HG03558 (cell line): ENCODE data around the gene MAPK11.
A peak's percentile ranks its signal among the peaks of the same experiment; 100 is the strongest.

Source experiments
- ATAC-seq: cut with Tn5 transposase; IDR thresholded peaks from one replicate; pipeline ENCODE4 v1.9.1; 2021; ENCODE audit warnings: moderate number of reproducible peaks; ENCODE audit not compliant: unreplicated experiment; ENCODE audit errors: extremely low read depth

Gene MAPK11

DNA sequence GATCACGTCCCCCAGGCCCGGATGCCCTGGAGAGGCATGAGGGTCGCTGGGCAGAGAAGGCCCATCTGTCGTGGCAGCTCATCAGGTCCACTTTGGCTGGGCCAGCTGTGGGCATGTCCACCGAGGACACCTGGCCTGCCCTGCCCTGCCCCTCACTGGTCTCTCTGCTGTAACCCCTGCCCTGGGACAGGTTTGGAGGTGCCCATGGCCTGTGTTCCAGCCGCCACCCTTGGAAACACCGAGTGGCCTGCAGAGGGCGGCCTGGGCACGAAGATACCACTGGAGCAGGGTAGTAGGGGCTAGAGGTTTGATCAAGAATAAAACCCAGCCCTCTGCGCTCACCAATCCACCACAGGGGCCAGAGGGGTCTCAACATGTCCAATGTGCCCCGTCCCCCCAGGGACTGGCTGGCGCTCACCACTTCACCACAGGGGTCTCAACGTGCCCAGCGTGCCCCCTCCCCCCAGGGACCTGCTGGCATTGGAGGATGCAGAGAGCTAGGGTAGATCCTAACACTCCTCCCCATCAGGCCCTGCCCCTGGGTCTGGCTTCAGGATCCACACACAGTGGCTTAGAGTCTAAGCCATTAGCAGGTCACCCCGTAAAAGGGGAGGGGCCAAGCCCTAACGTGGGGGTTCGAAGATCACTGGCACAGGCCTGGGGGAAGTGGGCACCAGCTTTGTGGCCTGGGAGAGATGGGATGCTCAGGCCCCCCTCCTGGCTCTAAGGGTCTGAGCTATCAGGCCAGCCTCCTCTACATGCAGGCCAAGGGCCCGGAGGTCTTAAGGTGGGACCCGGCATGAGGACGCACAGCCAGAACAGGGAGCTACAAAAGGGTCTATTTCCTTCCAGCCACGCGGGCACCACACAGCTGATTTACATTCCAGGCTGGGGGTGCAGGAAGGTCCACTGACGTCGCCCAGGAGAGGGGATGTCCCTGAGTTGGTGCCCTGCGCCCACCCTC lies 17.8 kb downstream of the MAPK11 start:
- ATAC-seq, result no peak

DNA sequence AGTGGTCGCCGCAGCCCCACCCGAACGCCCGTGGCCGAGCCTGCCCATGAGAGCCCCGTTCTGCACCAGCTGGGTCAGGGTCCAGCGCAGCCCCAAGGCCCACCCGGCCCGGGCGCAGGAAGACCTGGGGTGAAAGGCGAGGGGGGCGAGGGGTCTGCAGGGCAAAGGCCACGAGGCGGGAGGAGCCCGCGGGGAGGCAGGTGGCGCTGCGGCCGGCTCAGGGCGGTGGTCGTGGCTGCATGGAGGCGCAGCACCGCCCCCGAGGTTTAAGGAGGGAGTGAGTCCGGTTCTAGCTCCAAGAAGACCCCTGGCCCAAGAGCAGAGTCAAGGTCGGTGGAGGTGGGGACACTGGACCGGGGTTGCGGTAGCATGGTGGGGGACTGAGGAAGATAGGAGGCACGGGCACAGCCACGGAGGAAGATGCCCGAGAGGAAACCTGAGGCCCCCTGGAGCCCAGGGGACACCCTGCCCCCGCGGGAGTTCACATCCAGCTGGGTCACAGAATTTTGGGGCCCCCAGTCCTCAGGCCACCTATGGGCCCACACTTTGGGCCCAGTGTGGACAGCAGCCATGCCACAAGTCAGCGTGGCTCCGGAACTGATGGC lies 18.6 kb downstream of the MAPK11 start:
- ATAC-seq, result no peak

GRCh38 chr22:50250555-50251476 lies 19.4 kb downstream of the MAPK11 start, which contains the start of gene HDAC10:
HDAC10 (minus strand) TSS chr22:50251265; CDS start chr22:50251032, 233 bp downstream.
- no peak for ATAC-seq

DNA sequence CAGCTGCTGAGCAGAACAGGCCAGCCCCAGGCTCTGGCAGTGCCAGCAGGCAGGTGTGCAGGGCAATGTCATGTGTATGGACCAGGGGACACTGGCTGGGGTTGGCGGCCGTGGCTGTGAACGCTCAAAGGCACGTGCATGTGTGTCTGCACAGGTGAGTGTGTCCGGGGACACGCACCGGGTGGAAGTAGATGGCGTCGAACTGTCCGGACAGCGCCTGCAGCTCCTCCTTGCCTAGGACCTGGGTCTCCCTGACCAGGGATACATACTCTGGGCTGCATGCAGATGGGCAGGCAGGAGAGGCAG lies 20.0 kb downstream of the MAPK11 start:
- ATAC-seq, result no peak

DNA sequence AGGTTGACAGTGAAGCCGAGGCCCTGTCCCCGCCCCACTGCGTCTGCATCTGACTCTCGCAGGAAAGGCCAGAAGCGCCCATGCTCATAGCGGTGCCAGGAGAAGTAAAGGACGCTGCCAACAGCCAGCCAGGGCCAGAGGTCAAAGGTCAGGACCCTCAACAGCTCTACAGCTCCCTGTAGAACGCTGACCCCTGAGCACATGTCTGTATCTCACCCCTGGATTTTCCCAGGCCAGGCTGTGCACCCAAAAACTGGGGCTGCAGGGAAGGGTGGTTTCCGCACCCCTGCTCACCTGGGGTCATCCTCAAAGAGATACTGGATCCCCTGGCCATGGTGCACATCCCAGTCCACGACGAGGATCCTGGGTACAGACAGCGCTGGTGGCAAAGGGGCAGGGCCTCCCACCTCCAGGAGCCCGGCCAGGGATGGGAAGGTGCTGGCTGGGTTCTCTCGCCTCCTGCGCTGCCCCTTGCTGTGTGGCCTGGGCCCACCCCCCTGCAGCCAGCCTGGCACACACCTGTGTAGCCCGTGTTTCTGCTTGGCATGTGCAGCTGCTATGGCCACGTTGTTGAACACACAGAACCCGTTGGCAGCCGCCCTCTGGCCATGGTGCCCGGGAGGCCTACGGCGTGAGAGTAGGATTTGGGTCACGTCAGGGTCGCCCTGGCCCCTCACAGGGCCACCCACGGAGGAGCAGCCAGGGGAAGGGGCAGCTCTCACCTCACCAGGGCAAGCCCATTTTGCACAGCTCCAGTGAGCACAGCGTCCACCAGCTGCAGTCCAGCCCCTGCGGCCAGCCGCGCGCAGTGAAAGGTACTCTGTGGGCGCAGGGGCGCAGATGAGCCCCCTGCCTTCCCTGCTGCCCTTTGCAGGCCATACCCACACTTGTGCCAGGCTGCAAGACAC lies 20.6 kb downstream of the MAPK11 start:
- no peak for ATAC-seq

GRCh38 chr22:50248196-50249081 lies 21.7 kb downstream of the MAPK11 start:
- ATAC-seq, result no peak

DNA sequence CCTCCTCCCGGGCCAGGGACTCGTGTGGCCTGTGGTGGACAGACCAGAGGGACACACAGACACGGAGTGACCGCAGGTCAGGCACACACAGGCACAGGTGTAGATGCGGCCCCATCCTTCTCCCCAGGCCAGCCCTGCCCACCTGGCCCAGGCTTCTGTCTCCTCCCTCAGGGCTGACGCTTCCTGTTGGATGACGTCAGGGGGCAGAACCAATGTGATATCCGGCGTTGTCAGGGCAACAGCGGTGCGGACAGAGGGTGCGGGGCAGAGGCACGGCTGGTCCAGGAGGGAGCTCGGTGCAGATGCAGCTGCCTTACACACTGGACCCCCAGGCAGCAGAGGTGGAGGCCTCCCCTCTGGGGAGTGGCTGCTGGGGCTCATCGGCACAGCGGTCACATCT lies 22.4 kb downstream of the MAPK11 start:
- no peak for ATAC-seq

- no peak for ATAC-seq
Observed at GRCh38 chr22:50246242-50247175, 23.7 kb downstream of the MAPK11 start.

DNA sequence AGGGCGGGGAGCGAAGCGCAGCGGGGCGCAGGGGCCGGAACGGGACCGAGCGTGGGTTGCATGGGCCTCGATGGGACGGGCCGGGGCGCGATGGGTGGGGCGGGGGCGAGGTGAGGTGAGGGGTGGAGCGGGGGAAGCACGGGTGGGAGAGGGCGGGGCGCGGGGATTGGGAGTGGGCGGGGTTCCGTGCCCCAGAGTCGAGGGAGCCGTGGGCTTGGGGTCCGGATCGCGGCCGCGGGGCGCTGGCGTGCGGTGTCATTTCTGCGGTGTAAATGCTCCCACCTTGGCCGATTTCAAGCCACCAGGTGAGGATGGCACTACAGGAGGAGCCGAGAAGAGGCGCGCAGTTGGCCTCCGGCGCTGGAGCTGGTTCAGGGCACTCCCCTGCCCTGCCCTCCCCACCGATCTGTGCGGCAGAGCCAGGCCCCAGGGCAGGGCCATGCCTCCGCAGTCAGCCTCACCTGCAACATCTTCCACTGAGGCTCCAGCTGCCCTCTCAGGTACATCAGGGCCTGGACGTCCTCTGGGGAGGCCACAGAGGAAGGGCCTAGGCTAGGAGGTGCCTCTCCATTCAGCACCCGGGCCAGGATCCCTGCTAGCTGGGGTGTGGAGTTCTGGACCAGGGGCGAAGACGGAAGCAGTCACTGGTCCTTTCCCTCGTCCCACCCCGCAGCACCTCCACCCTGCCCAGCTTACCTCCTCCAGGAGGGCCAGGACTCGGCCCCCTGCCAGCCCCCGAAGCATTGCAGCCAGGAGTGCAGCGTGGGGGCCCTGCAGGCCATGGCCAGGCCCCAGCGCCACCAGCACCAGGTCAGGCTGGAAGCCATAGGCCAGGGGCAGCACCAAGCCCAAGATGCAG lies 24.7 kb downstream of the MAPK11 start:
- ATAC-seq, result no peak

DNA sequence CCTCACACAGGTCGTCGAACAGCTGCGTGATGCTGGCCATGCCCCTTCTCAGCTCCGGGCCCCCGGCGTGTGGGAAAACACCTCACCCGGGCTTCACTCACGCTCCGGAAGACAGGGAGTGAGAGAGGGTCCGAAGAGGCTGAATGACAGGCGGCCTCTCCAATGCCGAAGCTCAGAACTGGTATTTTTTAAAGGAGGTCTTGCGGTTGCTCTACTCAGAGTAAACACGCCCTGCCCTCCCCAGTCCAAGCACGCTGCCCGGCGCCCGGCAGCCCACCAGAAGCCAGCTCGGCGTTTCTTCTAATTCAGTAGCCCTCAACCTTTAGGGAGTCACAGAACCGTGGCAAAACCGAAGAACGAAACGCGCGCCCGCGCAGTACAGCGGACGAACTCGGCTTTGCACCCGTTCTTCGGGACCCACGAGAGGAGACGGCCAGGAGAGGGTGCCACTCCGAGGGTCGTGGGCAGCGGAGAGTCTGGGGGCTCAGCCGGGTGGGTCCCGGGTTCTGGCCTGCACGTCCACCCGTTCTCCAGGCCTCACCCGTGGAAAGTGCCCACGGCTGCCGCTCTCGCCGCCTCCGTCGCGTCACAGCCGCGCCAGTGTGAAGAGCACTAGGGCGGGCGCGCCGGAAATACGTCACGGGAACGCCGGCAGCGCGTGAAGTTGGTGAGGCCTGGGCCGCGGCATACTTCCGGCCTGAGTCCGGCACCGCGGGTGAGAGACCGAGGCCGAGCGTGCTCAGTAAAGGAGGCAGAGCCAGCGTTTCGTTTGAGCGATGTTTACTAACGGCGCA lies 25.6 kb downstream of the MAPK11 start, which contains the start of gene TUBGCP6:
Gene TUBGCP6, minus strand, starts transcription at position 604 of the 794 bp plus-strand sequence. Its CDS starts 564 bp downstream, at position 40.
- ATAC-seq, result peak; percentile 45

DNA sequence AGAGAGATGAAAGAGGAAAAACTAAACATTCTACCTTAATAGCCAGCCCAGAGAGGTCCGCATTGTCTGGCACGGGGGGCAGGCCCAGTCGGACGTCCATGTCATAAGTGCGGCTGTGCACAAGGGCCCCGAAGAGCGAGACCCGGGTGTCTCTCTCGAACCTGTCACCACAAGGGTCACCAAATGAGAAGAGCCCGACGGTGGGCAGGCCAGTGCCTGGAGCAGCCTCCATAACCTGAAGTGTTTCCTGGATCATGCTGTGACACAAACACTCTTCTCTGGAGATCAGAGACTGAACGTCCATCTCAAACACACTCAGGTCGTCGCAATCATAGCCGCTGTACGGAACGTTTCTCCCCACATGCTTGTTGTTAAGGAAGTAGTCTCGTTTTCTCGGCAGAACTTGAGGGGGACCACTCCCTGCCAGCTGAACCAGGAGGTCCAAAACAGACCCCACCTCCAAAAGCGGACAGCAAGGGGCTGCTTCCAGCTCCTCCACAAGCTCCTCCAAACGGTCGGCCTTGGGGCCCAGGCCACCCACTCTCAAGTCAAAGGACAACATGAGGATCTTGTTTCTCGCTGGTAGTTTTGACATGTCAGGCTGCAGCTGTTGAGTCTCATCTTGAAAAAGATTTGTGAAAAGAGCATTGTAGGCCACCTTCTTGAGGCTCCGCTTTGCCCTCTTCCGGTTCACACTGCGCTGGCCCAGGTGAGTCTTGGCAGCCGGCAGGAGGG lies 26.3 kb downstream of the MAPK11 start:
- ATAC-seq, result no peak

DNA sequence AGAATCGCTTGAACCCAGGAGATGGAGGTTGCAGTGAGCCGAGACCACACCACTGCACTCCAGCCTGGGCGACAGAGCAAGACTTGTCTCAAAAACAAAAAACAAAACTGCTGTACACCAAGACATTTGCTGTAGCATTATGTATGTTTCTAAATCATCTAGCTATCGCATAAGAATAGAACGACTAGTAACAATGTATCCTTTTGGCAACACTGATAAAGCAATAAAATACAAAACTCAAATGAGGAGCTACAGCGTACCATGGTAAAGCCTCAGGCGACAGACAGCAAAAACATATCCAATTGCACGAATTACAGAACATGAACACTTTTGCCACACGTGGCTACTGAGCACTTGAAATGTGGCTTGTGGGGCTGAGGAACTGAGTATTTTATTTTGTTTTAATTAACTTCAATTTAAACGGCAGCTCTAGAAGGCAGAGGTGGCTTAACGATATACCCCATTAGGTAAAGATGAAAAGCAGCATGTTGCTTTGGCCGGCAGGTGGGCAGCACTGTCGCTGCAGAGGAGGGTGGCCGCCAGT lies 27.7 kb downstream of the MAPK11 start:
- ATAC-seq, result no peak

GRCh38 chr22:50238755-50239154 lies 31.4 kb downstream of the MAPK11 start:
- ATAC-seq, result no peak

- ATAC-seq, result no peak
Observed at GRCh38 chr22:50236731-50237409, 33.3 kb downstream of the MAPK11 start.
